Transverse colon (tissue), 4 donors: ENCODE results near the gene GALR2.

Experiments
- EP300 ChIP-seq: sonication (generic); formaldehyde crosslinking; IDR thresholded peaks from one replicate; pipeline ENCODE4 v1.6.1; 2017; ENCODE audit warnings: antibody characterized with exemption, low read depth
- POLR2A ChIP-seq: fragments of 450-650 bp; IDR thresholded peaks from one replicate; pipeline ENCODE4 v1.6.1; 2016; ENCODE audit warnings: antibody characterized with exemption, mild to moderate bottlenecking, moderate library complexity
- POLR2AphosphoS5 ChIP-seq, 3 donors: sonication (generic); formaldehyde crosslinking; IDR thresholded peaks; one replicate each; pipeline ENCODE4 v1.6.1; 2016; ENCODE audit warnings: antibody characterized with exemption in 3 of 3
- TF ChIP-seq, protein P1 (sequence below), 5 experiments: fragments of 200-600 bp in 3 of 5; fragments of 450-650 bp in 2 of 5; sonication (generic) in 3 of 5; IDR thresholded peaks; 1 replicate in 2 of 5; 2 replicates in 3 of 5; pipeline ENCODE4 v1.5.1; 2016 to 2017; ENCODE audit warnings: antibody characterized with exemption in 5 of 5, inconsistent platforms in 3 of 5, mild to moderate bottlenecking in 2 of 5, moderate library complexity in 1 of 5

DNA sequence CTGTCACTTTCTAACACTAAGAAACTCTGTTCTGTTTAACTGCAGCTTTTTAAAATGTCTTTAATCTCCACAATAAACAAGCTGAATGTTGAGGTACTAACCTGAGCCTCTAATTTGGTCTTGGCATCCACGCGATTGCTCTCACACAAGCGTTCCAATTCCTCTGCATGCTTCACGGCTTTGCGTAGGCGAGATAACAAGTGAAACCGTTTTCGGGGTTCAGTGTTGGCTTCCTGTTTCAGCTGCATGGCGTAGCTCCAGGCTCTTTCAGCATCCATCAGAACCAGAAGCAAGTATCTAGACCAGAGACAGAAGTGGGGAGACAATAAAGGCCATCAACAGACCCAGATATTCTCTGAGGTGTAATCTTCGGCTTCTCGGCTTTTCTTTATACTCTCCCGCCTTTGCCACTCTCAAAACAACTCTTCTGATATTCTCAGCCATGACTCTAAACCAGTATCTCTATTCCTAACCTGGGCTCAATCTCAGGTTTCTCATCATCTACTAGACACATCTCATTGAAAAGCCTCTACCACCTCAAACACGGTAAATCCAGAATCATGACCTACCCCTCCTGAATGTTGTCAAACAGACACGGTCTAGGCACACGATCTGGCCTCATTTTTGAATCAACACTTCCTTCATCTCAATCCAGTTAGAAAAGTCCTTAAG lies 10.6 kb upstream of the GALR2 start:
- TF ChIP-seq, protein P1, sequence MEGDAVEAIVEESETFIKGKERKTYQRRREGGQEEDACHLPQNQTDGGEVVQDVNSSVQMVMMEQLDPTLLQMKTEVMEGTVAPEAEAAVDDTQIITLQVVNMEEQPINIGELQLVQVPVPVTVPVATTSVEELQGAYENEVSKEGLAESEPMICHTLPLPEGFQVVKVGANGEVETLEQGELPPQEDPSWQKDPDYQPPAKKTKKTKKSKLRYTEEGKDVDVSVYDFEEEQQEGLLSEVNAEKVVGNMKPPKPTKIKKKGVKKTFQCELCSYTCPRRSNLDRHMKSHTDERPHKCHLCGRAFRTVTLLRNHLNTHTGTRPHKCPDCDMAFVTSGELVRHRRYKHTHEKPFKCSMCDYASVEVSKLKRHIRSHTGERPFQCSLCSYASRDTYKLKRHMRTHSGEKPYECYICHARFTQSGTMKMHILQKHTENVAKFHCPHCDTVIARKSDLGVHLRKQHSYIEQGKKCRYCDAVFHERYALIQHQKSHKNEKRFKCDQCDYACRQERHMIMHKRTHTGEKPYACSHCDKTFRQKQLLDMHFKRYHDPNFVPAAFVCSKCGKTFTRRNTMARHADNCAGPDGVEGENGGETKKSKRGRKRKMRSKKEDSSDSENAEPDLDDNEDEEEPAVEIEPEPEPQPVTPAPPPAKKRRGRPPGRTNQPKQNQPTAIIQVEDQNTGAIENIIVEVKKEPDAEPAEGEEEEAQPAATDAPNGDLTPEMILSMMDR (IDR thresholded peaks at IDR 0.05) = no peak
- TF ChIP-seq POLR2A (no peak), POLR2AphosphoS5 (IDR thresholded peaks at IDR 0.05) (no peak), EP300 (no peak)
